T-helper 1 cell treated with Interleukin-12 subunit alpha and Interleukin-12 subunit beta and Interleukin-4 antibody, amounts not matched to agents 30 ng/mL and 1 ng/mL, for 36 hours (primary cell): Measurements from ENCODE around the gene USP24. TPM values are rescaled to one million over a fixed set of nuclear protein-coding genes. Genes with fewer than 3 reads are reported as not detected.

Experiments
- intact Hi-C: fragments of 100-400 bp; cut with micrococcal nuclease; formaldehyde crosslinking; loops from one replicate; pipeline ENCODE4 v1.15.1; 2024
- total RNA-seq: library from RNA; stranded (reverse); gene quantifications from 2 replicates; pipeline ENCODE4 v1.2.3, GENCODE V29; 2022

Gene USP24
- total RNA-seq, 1 donor from 2014 or later: 43.9 TPM

GRCh38 chr1:55164906-55165305, 50.3 kb downstream of the USP24 start:
- intact Hi-C loops: no loop called here

GRCh38 chr1:55159571-55159970, 55.6 kb downstream of the USP24 start:
- intact Hi-C loops: no loop called here

- intact Hi-C loops: loop anchor here (2.0 kb wide), 1 partner anchor 16 kb away; no protein-coding TSS in a partner anchor
Measured at GRCh38 chr1:55156608-55157007, 58.6 kb downstream of the USP24 start.

GRCh38 chr1:55156093-55156492, 59.1 kb downstream of the USP24 start:
- intact Hi-C loops: loop anchor here (2.0 kb wide), 1 partner anchor 15 kb away; no protein-coding TSS in a partner anchor

GRCh38 chr1:55155522-55155921, 59.6 kb downstream of the USP24 start:
- intact Hi-C loops: no loop called here

- intact Hi-C loops: no loop called here
Measured at GRCh38 chr1:55154616-55155015, 60.5 kb downstream of the USP24 start.

- intact Hi-C loops: no loop called here
Measured at GRCh38 chr1:55153031-55153430, 62.1 kb downstream of the USP24 start.

GRCh38 chr1:55150880-55151588, 64.1 kb downstream of the USP24 start:
- intact Hi-C loops: loop anchor here (2.0 kb wide), 1 partner anchor 62 kb away; no protein-coding TSS in a partner anchor

GRCh38 chr1:55148676-55149075, 66.5 kb downstream of the USP24 start:
- intact Hi-C loops: no loop called here

- intact Hi-C loops: no loop called here
Measured at GRCh38 chr1:55147524-55147923, 67.6 kb downstream of the USP24 start.

GRCh38 chr1:55146781-55147180, 68.4 kb downstream of the USP24 start:
- intact Hi-C loops: no loop called here

GRCh38 chr1:55144886-55145285, 70.3 kb downstream of the USP24 start:
- intact Hi-C loops: no loop called here

- intact Hi-C loops: no loop called here
Measured at GRCh38 chr1:55143684-55144083, 71.5 kb downstream of the USP24 start.

GRCh38 chr1:55141295-55141893, 73.8 kb downstream of the USP24 start:
- intact Hi-C loops: loop anchor here (2.0 kb wide), 2 partner anchors 15 to 1443 kb away; no protein-coding TSS in a partner anchor

GRCh38 chr1:55140546-55140983, 74.6 kb downstream of the USP24 start:
- intact Hi-C loops: loop anchor here (1.0 to 2.0 kb wide), 6 partner anchors 16 to 1444 kb away; partner anchors contain the start of gene USP24

- intact Hi-C loops: loop anchor here (1.0 to 2.0 kb wide), 6 partner anchors 17 to 1445 kb away; partner anchors contain the start of gene USP24
Measured at GRCh38 chr1:55140137-55140536, 75.0 kb downstream of the USP24 start.

- intact Hi-C loops: no loop called here
Measured at GRCh38 chr1:55138823-55139222, 76.3 kb downstream of the USP24 start.

GRCh38 chr1:55134152-55134808, 80.9 kb downstream of the USP24 start:
- intact Hi-C loops: no loop called here

GRCh38 chr1:55131801-55132200, 83.4 kb downstream of the USP24 start:
- intact Hi-C loops: no loop called here

GRCh38 chr1:55131218-55131617, 83.9 kb downstream of the USP24 start:
- intact Hi-C loops: no loop called here

- intact Hi-C loops: no loop called here
Measured at GRCh38 chr1:55129194-55129728, 85.9 kb downstream of the USP24 start.
